Activated T-cell treated with anti-CD3 and anti-CD28 coated beads for 1 hour (primary cell): ENCODE results near the gene CLIP4.

Experiments
- DNase-seq: peaks from one replicate; pipeline ENCODE4 v3.0.0-alpha.2; 2020; ENCODE audit warnings: low read depth

CLIP4 gene

DNA sequence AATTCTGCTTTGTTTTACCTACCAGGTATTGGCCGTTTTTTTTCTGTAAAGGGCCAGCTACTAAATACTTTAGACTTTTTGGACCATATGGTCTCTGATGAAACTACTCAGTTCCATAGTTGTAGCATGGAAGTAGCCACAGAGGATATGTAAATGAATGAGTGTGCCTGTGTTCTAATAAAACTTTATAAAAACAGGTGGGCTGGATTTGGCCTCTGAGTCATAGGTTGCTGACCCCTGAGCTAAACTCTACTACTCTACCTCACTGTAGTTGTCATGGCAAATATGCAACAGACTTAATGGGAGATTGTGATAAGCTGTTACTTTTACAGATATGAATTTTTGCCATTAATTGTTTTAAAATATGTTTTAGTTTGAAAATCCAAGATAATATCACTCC is 19.7 kb downstream of the CLIP4 start:
- DNase-seq = no peak

DNA sequence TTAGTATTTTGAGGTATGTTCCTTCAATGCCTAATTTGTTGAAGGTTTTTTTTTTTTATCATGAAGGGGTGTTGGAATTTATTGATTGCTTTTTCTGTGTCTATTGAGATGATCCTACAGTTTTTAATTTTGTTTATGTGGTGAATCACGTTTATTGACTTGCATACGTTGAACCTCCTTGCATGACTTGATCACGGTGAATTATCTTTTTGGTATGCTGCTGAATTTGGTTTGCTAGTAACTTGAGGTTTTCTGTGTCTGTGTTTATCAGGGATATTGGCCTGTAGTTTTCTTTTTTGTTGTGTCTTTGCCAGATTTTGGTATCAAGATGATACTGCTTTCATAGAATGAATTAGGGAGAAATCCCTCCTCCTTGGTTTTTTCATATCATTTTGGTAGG is 23.9 kb downstream of the CLIP4 start:
- DNase-seq = no peak

- DNase-seq = no peak
Measured at GRCh38 chr2:29139731-29140130, 24.5 kb downstream of the CLIP4 start.

DNA sequence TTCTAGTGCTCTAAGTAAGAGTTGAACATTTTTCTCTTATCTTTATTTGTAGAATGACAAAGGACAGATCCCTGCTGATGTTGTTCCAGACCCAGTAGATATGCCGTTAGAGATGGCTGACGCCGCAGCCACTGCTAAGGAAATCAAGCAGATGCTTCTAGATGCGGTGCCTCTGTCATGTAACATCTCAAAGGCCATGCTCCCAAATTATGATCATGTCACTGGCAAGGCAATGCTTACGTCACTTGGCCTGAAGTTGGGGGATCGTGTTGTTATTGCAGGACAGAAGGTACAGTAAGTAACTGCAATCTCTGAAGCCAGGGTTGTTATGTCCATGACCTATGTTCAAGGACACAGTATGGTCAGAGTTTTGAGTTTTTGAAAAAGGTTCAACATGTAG is 28.4 kb downstream of the CLIP4 start:
- no peak for DNase-seq

DNA sequence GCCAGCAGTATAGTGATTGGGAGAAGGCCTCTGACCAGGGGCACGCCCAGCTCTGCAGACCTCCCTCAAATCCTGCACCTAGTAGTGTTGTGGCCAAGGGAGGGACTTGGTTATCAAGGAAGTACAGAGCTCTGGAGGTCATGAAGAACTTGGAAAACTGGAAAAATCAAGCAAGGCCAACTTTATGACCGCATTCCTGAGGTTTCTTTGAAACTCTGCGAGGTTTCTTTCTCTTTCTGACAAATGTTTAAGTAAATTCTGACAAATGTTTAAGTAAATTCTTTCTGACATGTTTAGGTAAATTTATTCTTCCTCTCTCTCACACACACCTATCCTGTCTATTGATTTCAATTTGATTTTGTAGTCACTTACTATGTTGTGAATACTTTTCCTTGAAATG is 31.0 kb downstream of the CLIP4 start:
- DNase-seq = no peak

DNA sequence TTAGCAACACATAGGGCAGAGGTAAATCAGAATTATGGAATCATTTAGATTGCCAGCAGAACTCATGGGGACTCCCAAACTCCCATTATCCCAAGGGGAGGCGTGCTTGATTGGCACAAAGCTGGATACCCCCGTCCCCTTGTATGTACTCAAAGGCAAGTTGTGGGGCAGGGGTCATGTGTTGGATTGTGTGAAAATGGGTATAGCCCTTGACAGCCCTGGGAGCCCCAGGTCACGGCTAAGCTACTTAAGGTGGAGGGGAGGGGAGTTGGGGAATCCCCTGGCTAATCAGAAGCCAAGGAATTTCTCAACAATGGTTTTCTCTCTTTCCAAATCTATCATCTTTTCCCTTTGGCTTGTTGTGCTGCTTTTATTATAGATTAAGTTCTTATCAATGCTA is 32.7 kb downstream of the CLIP4 start:
- no peak for DNase-seq

DNA sequence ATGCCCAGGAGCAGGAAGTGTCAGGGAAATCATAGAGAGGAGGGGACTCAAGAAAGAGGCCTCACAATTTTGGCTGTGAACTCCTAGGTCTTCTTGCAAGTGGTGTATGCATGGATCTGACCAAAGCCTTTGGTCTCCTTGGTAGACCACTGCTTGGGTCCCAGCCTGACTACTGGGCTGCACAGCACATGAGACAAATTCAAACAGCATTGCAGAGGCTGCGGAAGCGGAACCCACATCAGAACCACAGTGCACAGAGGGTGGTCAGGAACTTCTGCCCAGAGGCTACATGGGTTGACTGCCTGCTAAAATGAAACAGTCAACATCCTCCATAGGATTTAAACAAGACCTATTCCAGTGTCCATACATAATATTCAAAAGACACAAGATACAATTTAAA is 39.4 kb downstream of the CLIP4 start:
- no peak for DNase-seq

DNA sequence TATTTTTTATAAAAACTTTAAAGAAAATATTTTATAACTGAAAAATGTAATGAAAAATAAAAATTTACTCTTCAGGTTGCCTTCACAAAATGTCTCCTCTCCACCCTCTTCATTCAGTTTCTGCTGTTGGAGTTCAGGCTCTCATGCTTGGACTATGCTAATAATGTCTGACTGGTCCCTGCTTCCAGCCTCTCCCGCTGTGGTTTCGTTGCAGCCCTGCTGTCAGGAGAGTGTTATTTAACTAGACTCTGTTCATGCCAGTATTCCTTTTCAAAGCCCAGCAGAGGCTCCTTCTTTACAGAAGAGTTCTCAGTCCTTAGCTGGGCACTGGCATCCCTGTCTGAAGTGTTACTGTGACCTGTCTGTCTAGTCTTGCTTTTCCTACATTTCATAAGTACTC is 40.4 kb downstream of the CLIP4 start:
- no peak for DNase-seq

DNA sequence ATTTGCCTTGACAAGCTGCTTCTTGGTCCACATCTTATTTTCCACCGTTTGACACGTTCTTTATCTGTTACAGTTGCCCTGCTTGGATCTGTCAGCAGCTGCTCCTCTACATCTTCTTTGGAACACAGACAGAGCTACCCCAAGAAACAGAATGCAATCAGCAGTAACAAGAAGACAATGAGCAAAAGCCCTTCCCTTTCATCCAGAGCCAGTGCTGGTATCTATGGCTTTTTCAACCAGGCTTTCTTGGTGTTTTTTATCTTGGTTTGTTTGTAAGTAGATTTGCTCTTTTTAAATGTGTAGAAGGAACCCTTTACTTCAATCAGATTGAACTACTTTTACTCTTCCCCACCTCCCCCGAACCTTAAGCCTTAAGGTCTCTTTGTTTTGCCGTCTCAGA is 41.9 kb downstream of the CLIP4 start:
- no peak for DNase-seq

GRCh38 chr2:29159125-29159524 is 43.9 kb downstream of the CLIP4 start:
- DNase-seq = no peak

DNA sequence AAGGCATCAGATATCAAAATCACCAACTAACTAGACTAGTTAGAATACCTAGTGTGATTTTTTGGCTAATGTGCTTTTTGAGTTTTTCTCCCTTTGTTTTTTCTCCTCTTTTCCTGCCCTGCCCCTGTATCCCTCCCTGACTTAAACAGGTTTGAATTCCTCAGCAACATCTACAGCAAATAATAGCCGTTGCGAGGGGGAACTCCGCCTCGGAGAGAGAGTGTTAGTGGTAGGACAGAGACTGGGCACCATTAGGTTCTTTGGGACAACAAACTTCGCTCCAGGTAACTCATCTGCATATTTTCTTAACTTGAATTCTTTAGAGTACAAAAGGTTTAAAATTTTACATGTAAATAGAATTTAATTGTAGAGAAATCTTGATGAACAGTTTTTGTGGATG is 45.0 kb downstream of the CLIP4 start:
- no peak for DNase-seq

GRCh38 chr2:29162204-29162928 is 47.2 kb downstream of the CLIP4 start:
- no peak for DNase-seq

DNA sequence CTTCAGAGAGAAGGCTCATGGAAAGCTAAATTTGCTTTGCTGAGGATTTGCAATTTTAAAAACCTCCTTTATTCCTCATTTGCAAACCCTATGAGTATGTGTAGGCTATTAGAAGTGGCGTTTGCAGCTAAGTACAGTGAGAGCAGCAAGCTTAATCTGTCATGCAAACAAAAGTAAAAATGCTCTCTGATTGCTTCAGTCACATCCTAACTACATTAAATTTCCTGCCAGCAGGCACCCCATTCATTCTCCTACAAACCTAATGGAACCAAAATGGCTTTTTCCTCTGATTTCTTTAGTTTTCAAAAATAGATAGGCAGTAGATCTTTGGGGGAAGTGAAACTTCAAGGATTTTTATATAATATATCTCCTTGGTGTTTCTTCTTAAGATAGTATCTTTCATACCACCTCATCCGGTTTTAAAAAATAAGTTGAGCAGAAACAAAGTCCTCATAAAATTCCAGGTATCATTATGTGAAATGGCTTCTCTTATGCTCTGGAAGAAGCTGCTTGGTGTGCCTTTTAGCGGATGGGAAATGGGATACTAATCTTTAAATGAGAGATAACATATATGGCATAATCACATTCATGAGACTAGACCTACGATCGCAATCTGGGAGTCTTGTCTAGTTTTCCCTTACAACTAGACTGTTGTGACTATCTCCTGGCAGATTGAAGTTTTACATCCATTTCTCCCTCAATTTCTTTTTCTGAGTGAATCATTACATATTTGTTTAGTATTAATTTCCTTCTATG is 49.1 kb downstream of the CLIP4 start:
- no peak for DNase-seq

GRCh38 chr2:29165362-29166241 is 50.4 kb downstream of the CLIP4 start:
- DNase-seq = no peak

DNA sequence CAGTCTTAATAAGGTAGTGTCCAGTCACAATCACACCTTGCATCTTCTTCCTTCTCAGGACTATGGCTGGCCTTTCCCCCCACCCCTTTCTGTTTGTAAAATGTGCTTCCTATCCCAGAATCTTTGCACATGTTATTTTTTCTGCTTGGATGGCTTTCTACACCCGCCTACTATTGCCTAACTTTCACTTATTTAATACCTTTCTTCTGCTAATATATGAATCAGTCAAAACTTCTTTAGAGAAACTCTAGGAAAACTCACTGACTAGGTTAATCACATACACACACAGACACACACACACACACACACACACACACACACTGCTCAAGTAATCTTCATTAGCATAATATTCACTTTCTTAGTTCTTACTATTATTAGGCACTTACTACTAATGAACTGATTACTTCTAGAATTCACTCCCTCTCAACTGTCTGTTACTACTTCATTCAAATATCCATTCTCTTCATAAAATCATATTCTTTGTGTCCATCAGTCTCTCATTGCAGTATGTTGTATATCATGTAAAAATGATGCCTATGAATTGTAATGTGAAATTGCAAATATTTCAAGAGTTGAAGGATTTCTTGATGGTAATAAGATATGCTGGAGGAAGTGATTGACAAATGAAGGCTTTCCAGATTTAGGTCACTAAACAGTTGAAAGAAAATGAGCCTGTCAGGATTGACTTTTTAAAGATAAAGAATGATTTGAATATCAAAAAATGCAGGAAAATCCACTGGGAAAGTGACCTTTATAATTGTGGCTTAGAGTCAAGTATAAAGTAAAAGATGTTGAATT is 51.2 kb downstream of the CLIP4 start:
- no peak for DNase-seq

- no peak for DNase-seq
Measured at GRCh38 chr2:29174937-29175336, 59.7 kb downstream of the CLIP4 start.

DNA sequence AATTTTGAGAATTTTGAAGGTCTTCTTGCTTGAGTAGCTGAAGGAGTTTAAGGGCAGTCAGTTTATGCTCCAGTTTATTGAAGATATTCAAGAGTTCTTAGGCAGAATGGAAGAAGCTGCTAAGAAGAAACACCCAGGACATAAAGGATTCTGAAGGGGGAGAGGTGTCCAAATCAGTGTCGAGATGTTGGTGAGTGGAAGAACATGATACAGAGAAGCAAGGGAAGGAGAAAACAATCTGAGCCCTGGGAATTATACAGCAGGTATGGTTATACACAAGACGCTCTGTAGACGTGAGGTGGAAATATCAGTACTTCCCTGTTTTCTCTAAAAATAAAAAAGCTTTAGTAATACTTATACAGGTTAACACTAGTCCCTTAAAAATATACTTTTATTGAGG is 60.1 kb downstream of the CLIP4 start:
- DNase-seq = no peak

DNA sequence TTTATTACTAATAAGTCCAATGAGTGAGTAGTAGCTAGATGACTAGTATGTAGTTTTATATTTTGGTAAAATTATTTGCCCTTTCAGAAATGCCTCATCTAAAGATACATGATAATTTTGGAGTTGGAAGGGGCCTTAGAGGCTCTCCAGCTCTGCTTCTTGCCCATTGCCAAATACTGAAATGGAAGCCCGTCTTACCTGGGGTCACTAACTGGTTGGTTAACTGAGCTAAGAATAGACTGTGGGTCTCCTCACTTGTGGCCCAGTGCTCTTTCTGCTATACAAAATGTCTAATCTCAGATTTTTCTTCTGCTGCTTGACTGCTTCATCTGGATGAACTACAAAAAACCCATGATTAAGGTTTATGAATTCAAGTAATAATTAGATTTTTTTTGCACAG is 67.1 kb downstream of the CLIP4 start:
- DNase-seq = no peak

DNA sequence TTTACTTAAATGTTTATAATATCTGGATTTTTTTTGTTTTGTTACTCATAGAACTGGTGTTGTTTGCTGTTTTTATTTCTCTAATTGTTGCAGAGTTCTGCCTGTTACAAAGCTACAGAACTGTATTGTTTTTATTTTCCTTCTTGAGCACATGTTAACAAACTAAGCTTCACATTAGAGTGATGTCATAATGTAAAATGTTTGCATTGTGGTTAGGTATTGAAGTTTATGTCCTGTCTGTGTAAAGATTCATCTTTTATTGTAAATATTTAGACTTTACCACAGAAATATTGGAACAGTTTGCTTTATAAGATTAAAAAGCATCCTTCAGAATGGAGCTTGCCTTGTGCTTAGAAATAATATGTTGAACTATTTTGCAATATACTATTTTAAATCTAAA is 67.7 kb downstream of the CLIP4 start:
- no peak for DNase-seq

DNA sequence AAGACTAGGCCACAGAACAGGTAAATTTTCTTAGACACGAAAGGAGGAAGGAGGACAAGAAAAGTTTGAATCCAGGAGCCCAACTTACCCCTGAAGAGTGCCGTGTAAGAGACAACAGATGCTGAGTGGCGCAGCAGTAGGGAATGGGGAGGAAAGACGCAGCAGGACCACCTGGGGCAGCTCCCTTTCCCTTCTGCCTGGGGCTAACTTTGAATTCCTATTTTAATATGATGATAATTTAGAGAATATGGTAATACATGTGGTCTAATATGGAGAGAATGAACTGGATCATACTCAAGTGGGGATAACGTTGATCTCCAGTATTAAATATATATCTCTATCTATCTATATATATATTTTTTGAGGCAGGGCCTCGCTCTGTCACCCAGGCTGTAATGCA is 69.3 kb downstream of the CLIP4 start:
- no peak for DNase-seq

- DNase-seq = no peak
Measured at GRCh38 chr2:29186817-29187216, 71.6 kb downstream of the CLIP4 start.

- no peak for DNase-seq
Measured at GRCh38 chr2:29187926-29188325, 72.7 kb downstream of the CLIP4 start.
